Liver (tissue), 9 donors: ENCODE results near the gene CAMK1D. TPM values are rescaled to one million over a fixed set of nuclear protein-coding genes. Genes with fewer than 3 reads are reported as not detected.
A peak's percentile ranks its signal among the peaks of the same experiment; 100 is the strongest.

Source experiments
- DNase-seq: peaks from one replicate; pipeline ENCODE4 v3.0.0-alpha.2; 2017; ENCODE audit warnings: low spot score
- H3K27ac ChIP-seq, 2 donors: one replicate each; pipeline ENCODE4 v1.7.0; 2013; ENCODE audit warnings: inconsistent platforms in 2 of 2, low read length in 2 of 2, control low read depth in 1 of 2, low read depth in 1 of 2, mild to moderate bottlenecking in 1 of 2
- H3K27me3 ChIP-seq, 4 donors: one replicate each; pipeline versions ENCODE4 v1.6.1 to v1.7.0; 2013; ENCODE audit warnings: low read length in 3 of 4, inconsistent platforms in 1 of 4, mild to moderate bottlenecking in 1 of 4, moderate library complexity in 1 of 4; ENCODE audit not compliant: control insufficient read depth in 4 of 4, insufficient read depth in 4 of 4
- H3K36me3 ChIP-seq, 4 donors: one replicate each; pipeline versions ENCODE4 v1.6.1 to v1.7.0; 2013; ENCODE audit warnings: low read length in 3 of 4, mild to moderate bottlenecking in 3 of 4, low read depth in 1 of 4, moderate library complexity in 1 of 4; ENCODE audit not compliant: control insufficient read depth in 4 of 4, insufficient read depth in 3 of 4
- H3K4me1 ChIP-seq, 4 donors: one replicate each; pipeline versions ENCODE4 v1.6.1 to v1.7.0; 2013; ENCODE audit warnings: low read length in 3 of 4, mild to moderate bottlenecking in 3 of 4, moderate library complexity in 1 of 4; ENCODE audit not compliant: control insufficient read depth in 4 of 4, insufficient read depth in 4 of 4
- H3K4me3 ChIP-seq, 3 donors: one replicate each; pipeline versions ENCODE4 v1.6.1 to v1.7.0; 2013; ENCODE audit warnings: low read length in 3 of 3, control low read depth in 1 of 3, low read depth in 1 of 3, mild to moderate bottlenecking in 1 of 3
- H3K9ac ChIP-seq, 2 donors: one replicate each; pipeline ENCODE4 v1.7.0; 2013; ENCODE audit warnings: low read length in 2 of 2, mild to moderate bottlenecking in 2 of 2, moderate library complexity in 2 of 2, control low read depth in 1 of 2, low read depth in 1 of 2
- H3K9me3 ChIP-seq, 4 donors: one replicate each; pipeline versions ENCODE4 v1.6.1 to v1.7.0; 2013; ENCODE audit warnings: low read length in 3 of 4; ENCODE audit not compliant: control insufficient read depth in 4 of 4
- CTCF ChIP-seq: fragments of 150-350 bp; IDR thresholded peaks from 2 replicates; pipeline ENCODE4 v1.5.1; 2017; ENCODE audit warnings: improper control_type of control experiment, low read depth, low read length; ENCODE audit not compliant: missing input control
- EGR1 ChIP-seq, 2 donors: IDR thresholded peaks; 2 replicates each; pipeline ENCODE4 v1.6.1; 2016 to 2018; ENCODE audit warnings: antibody characterized with exemption in 2 of 2, low read depth in 2 of 2
- FOXA1 ChIP-seq: IDR thresholded peaks from 2 replicates; pipeline ENCODE4 v1.6.1; 2016; ENCODE audit warnings: antibody characterized with exemption
- FOXA2 ChIP-seq: IDR thresholded peaks from 2 replicates; pipeline ENCODE4 v1.6.1; 2016; ENCODE audit warnings: antibody characterized with exemption
- GABPA ChIP-seq, 2 donors: IDR thresholded peaks in 1 of 2; conservative IDR thresholded peaks in 1 of 2; 2 replicates each; pipeline ENCODE4 v1.6.1; 2016; ENCODE audit warnings: antibody characterized with exemption in 2 of 2, mild to moderate bottlenecking in 1 of 2, moderate library complexity in 1 of 2
- HNF4A ChIP-seq, 2 donors: conservative IDR thresholded peaks; 2 replicates each; pipeline ENCODE4 v1.6.1; 2016; ENCODE audit warnings: antibody characterized with exemption in 2 of 2, mild to moderate bottlenecking in 2 of 2
- HNF4G ChIP-seq: IDR thresholded peaks from 2 replicates; pipeline ENCODE4 v1.6.1; 2016; ENCODE audit warnings: antibody characterized with exemption
- JUND ChIP-seq, 2 donors: IDR thresholded peaks; 2 replicates each; pipeline ENCODE4 v1.6.1; 2016; ENCODE audit warnings: antibody characterized with exemption in 2 of 2
- NR2F2 ChIP-seq: IDR thresholded peaks from 2 replicates; pipeline ENCODE4 v1.6.1; 2016; ENCODE audit warnings: antibody characterized with exemption
- RAD21 ChIP-seq, 2 donors: IDR thresholded peaks; 2 replicates each; pipeline ENCODE4 v1.6.1; 2016; ENCODE audit warnings: antibody characterized with exemption in 2 of 2, mild to moderate bottlenecking in 2 of 2
- RXRA ChIP-seq, 2 donors: IDR thresholded peaks; 2 replicates each; pipeline ENCODE4 v1.6.1; 2017 to 2018; ENCODE audit warnings: antibody characterized with exemption in 2 of 2, mild to moderate bottlenecking in 1 of 2
- SP1 ChIP-seq: IDR thresholded peaks from 2 replicates; pipeline ENCODE4 v1.6.1; 2018; ENCODE audit warnings: antibody characterized with exemption, mild to moderate bottlenecking
- TAF1 ChIP-seq: conservative IDR thresholded peaks from 2 replicates; pipeline ENCODE4 v1.6.1; 2016; ENCODE audit warnings: antibody characterized with exemption, mild to moderate bottlenecking
- ZBTB33 ChIP-seq: IDR thresholded peaks from 2 replicates; pipeline ENCODE4 v1.6.1; 2016; ENCODE audit warnings: antibody characterized with exemption
- WGBS: extraction: QIAGEN DNeasy Blood & Tissue Kit; methylation state at CpG from one replicate; pipeline ENCODE4 v1.1.7; 2013; 5-methylcytosine and 5-hydroxymethylcytosine counted together
- polyA plus RNA-seq, 2 donors: library from polyadenylated mRNA; stranded (reverse) in 1 of 2; unstranded in 1 of 2; fragments of 200-250 nt in 1 of 2; fragments of >200 nt in 1 of 2; fragmentation: Nextera tagmentation in 1 of 2; extraction: Ambion mirVana in 1 of 2; gene quantifications; one replicate each; pipeline versions ENCODE4 v1.2.1 to v1.2.3, GENCODE V29; 2013 to 2015
- total RNA-seq, 2 donors: library from RNA; depleted of rRNA; stranded (reverse); fragments of >200 nt; gene quantifications; one replicate each; pipeline ENCODE4 v1.2.3, GENCODE V29; 2014
- TF ChIP-seq, protein P1 (sequence below): IDR thresholded peaks from 2 replicates; pipeline ENCODE4 v1.6.1; 2016; ENCODE audit warnings: antibody characterized with exemption, mild to moderate bottlenecking
- TF ChIP-seq, protein P2 (sequence below): IDR thresholded peaks from 2 replicates; pipeline ENCODE4 v1.6.1; 2016; ENCODE audit warnings: antibody characterized with exemption
- TF ChIP-seq, protein P3 (sequence below): IDR thresholded peaks from 2 replicates; pipeline ENCODE4 v1.6.1; 2016; ENCODE audit warnings: antibody characterized with exemption
- donor health status: healthy.
- donor health status: healthy.
- donor health status: healthy.
- donor health status: healthy.
- donor health status: healthy.

CAMK1D gene
- total and polyA plus RNA-seq, 4 donors: 2.7 to 10.1 (median 4.2) TPM

GRCh38 chr10:12487366-12487765 lies 138.0 kb downstream of the CAMK1D start:
- Histone ChIP-seq H3K27ac (no peak overlapping the region), H3K9ac (no peak overlapping the region), H3K9me3 (no peaks in the 10 kb centered on the region), H3K4me3 (no peak overlapping the region), H3K4me1 (peaks cover 7 to 22% (median 14%) of the 10 kb centered on the region in 4 donors), H3K27me3 (no peaks in the 10 kb centered on the region), H3K36me3 (no peaks in the 10 kb centered on the region)
- no peak for DNase-seq
- TF ChIP-seq RXRA (IDR thresholded peaks at IDR 0.05) (peak in 1 of 2 donors; percentile 34), GABPA (IDR thresholded peaks at IDR 0.05 in 1 of 2, conservative IDR thresholded peaks at IDR 0.05 in 1 of 2) (no peak), HNF4A (conservative IDR thresholded peaks at IDR 0.05) (peak; percentile 34 to 44), EGR1 (IDR thresholded peaks at IDR 0.05; ENCODE audit: low read depth in 2 of 2) (no peak), NR2F2 (no peak), SP1 (no peak), RAD21 (IDR thresholded peaks at IDR 0.05) (peak; percentile 39 to 58), CTCF (no peak), ZBTB33 (no peak), FOXA1 (no peak), FOXA2 (peak; percentile 54)
- TF ChIP-seq, protein P1, sequence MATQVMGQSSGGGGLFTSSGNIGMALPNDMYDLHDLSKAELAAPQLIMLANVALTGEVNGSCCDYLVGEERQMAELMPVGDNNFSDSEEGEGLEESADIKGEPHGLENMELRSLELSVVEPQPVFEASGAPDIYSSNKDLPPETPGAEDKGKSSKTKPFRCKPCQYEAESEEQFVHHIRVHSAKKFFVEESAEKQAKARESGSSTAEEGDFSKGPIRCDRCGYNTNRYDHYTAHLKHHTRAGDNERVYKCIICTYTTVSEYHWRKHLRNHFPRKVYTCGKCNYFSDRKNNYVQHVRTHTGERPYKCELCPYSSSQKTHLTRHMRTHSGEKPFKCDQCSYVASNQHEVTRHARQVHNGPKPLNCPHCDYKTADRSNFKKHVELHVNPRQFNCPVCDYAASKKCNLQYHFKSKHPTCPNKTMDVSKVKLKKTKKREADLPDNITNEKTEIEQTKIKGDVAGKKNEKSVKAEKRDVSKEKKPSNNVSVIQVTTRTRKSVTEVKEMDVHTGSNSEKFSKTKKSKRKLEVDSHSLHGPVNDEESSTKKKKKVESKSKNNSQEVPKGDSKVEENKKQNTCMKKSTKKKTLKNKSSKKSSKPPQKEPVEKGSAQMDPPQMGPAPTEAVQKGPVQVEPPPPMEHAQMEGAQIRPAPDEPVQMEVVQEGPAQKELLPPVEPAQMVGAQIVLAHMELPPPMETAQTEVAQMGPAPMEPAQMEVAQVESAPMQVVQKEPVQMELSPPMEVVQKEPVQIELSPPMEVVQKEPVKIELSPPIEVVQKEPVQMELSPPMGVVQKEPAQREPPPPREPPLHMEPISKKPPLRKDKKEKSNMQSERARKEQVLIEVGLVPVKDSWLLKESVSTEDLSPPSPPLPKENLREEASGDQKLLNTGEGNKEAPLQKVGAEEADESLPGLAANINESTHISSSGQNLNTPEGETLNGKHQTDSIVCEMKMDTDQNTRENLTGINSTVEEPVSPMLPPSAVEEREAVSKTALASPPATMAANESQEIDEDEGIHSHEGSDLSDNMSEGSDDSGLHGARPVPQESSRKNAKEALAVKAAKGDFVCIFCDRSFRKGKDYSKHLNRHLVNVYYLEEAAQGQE: no peak
- TF ChIP-seq, protein P2, sequence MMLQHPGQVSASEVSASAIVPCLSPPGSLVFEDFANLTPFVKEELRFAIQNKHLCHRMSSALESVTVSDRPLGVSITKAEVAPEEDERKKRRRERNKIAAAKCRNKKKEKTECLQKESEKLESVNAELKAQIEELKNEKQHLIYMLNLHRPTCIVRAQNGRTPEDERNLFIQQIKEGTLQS: no peak
- TF ChIP-seq, protein P3, sequence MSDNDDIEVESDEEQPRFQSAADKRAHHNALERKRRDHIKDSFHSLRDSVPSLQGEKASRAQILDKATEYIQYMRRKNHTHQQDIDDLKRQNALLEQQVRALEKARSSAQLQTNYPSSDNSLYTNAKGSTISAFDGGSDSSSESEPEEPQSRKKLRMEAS: no peak
- 37% methylated on average over 2 of the region's 2 CpGs for WGBS

DNA sequence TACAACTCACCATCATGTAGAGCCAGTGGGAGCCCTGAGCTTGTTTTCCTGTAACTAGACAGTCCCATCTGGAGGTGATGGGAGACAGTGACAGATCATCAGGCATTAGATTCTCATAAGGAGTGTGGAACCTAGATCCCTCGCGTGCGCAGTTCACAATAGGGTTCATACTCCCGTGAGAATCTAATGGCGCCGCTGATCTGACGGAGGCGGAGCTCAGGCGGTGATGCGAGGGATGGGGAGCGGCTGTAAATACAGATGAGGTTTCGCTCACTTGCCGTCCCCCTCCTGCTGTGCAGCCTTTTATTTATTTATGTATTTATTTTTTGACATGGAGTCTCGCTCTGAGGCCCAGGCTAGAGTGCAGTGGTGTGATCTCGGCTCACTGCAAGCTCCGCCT lies 139.3 kb downstream of the CAMK1D start:
- H3K9ac ChIP-seq: no peak overlapping the region
- 96% methylated on average over 16 of the region's 16 CpGs for WGBS
- no peak for DNase-seq
- TF ChIP-seq SP1 (no peak), HNF4G (no peak), FOXA1 (no peak), RAD21 (IDR thresholded peaks at IDR 0.05) (no peak), TAF1 (no peak), RXRA (IDR thresholded peaks at IDR 0.05) (no peak), GABPA (IDR thresholded peaks at IDR 0.05 in 1 of 2, conservative IDR thresholded peaks at IDR 0.05 in 1 of 2) (no peak), ZBTB33 (no peak), CTCF (no peak), JUND (IDR thresholded peaks at IDR 0.05) (no peak)
- TF ChIP-seq, protein P3: no peak
- TF ChIP-seq, protein P2: no peak

More for the DNA sequence above, 139.3 kb downstream of the CAMK1D start:
- H3K4me1 ChIP-seq: peaks cover 7 to 22% (median 14%) of the 10 kb centered on the region in 4 donors
- no peak overlapping the region for H3K4me3 ChIP-seq
- no peaks in the 10 kb centered on the region for H3K9me3 ChIP-seq
- no peak overlapping the region for H3K27ac ChIP-seq
- H3K27me3 ChIP-seq: no peaks in the 10 kb centered on the region
- no peaks in the 10 kb centered on the region for H3K36me3 ChIP-seq
